DOHH2 (cell line): ENCODE results near the gene BCAR3.

Experiments used
- H3F3A ChIP-seq: fragments of 200-600 bp; sonication (generic), shearing (Covaris generic); 2 replicates; pipeline ENCODE4 v1.6.0; 2016; ENCODE audit warnings: antibody characterized with exemption, mild to moderate bottlenecking; ENCODE audit not compliant: control insufficient read depth, insufficient read depth
- H3K27ac ChIP-seq: fragments of 200-600 bp; sonication (generic); 2 replicates; pipeline ENCODE4 v1.5.1; 2014; ENCODE audit warnings: low read depth, mild to moderate bottlenecking, low read length, moderate library complexity
- H3K27me3 ChIP-seq: fragments of 200-600 bp; sonication (generic); 2 replicates; pipeline ENCODE4 v1.6.1; 2014; ENCODE audit warnings: mild to moderate bottlenecking, low read length, mixed read lengths; ENCODE audit not compliant: control insufficient read depth
- H3K36me3 ChIP-seq: fragments of 200-600 bp; sonication (generic); 2 replicates; pipeline ENCODE4 v1.6.1; 2014; ENCODE audit warnings: mild to moderate bottlenecking, low read length, moderate library complexity, mixed read lengths; ENCODE audit not compliant: control insufficient read depth
- H3K4me1 ChIP-seq: fragments of 200-600 bp; sonication (generic); 2 replicates; pipeline ENCODE4 v1.6.1; 2014; ENCODE audit warnings: mild to moderate bottlenecking, low read length, mixed read lengths; ENCODE audit not compliant: control insufficient read depth
- H3K4me2 ChIP-seq: fragments of 200-600 bp; sonication (generic); 2 replicates; pipeline ENCODE4 v1.6.0; 2014; ENCODE audit warnings: mild to moderate bottlenecking, low read length, moderate library complexity
- H3K4me3 ChIP-seq: fragments of 200-600 bp; sonication (generic); 2 replicates; pipeline ENCODE4 v1.5.1; 2014; ENCODE audit warnings: mild to moderate bottlenecking, low read length, mixed read lengths
- H3K79me2 ChIP-seq: fragments of 200-600 bp; sonication (generic); 2 replicates; pipeline ENCODE4 v1.6.1; 2014; ENCODE audit warnings: mild to moderate bottlenecking, low read length, mixed read lengths; ENCODE audit not compliant: control insufficient read depth
- H3K9me2 ChIP-seq: fragments of 200-600 bp; sonication (generic); replicated peaks from 2 replicates; pipeline ENCODE4 v1.6.1; 2014; ENCODE audit warnings: mild to moderate bottlenecking, low read length, mixed read lengths; ENCODE audit not compliant: control insufficient read depth
- H3K9me3 ChIP-seq: fragments of 200-600 bp; sonication (generic); 2 replicates; pipeline ENCODE4 v1.6.1; 2014; ENCODE audit warnings: antibody characterized with exemption, low read length, mixed read lengths; ENCODE audit not compliant: control insufficient read depth, insufficient read depth
- H4K20me1 ChIP-seq: fragments of 200-600 bp; sonication (generic); 2 replicates; pipeline ENCODE4 v1.6.0; 2014; ENCODE audit warnings: low read depth, mild to moderate bottlenecking, antibody characterized with exemption, low read length, moderate library complexity; ENCODE audit not compliant: control insufficient read depth, insufficient read depth
- CTCF ChIP-seq: fragments of 200-600 bp; sonication (generic); IDR thresholded peaks from one replicate; pipeline ENCODE4 v1.5.1; 2014; ENCODE audit warnings: antibody characterized with exemption, mild to moderate bottlenecking, low read depth, low read length; ENCODE audit not compliant: poor library complexity, severe bottlenecking
- EZH2phosphoT487 ChIP-seq: fragments of 200-600 bp; sonication (generic); IDR thresholded peaks from 2 replicates; pipeline ENCODE4 v1.6.1; 2017; ENCODE audit warnings: borderline replicate concordance, mild to moderate bottlenecking, antibody characterized with exemption, low read length, moderate library complexity, mixed read lengths

BCAR3 gene

GRCh38 chr1:93680420-93681100 lies 1.1 kb downstream of the BCAR3 start:
- peaks cover 82% of the 10 kb centered on the region for H3K4me1 ChIP-seq
- no peaks in the 10 kb centered on the region for H3K27me3 ChIP-seq
- TF ChIP-seq EZH2phosphoT487 = no peak
- peak; percentile 76 for TF ChIP-seq CTCF
- H3K9me3 ChIP-seq = no peaks in the 10 kb centered on the region
- no peaks in the 10 kb centered on the region for H3K9me2 ChIP-seq
- H3F3A ChIP-seq = peaks cover 23% of the 10 kb centered on the region
- H3K27ac ChIP-seq = peak overlapping the region; percentile 87
- H3K36me3 ChIP-seq = peaks cover 55% of the 10 kb centered on the region
- H4K20me1 ChIP-seq = peaks cover 37% of the 10 kb centered on the region
- H3K4me3 ChIP-seq = peak overlapping the region; percentile 92
- H3K79me2 ChIP-seq = peaks cover 86% of the 10 kb centered on the region
- H3K4me2 ChIP-seq = peak overlapping the region; percentile 75

GRCh38 chr1:93680076-93680419 lies 1.6 kb downstream of the BCAR3 start:
- peak overlapping the region; percentile 92 for H3K4me3 ChIP-seq

GRCh38 chr1:93679546-93679945 lies 2.1 kb downstream of the BCAR3 start:
- TF ChIP-seq EZH2phosphoT487 (no peak), CTCF (no peak)
- Histone ChIP-seq H3K27me3 (no peaks in the 10 kb centered on the region), H3K9me2 (no peaks in the 10 kb centered on the region), H3F3A (peaks cover 21% of the 10 kb centered on the region), H4K20me1 (peaks cover 44% of the 10 kb centered on the region), H3K36me3 (peaks cover 65% of the 10 kb centered on the region), H3K4me1 (peaks cover 72% of the 10 kb centered on the region), H3K4me3 (peak overlapping the region; percentile 92), H3K9me3 (no peaks in the 10 kb centered on the region), H3K79me2 (peaks cover 86% of the 10 kb centered on the region), H3K27ac (no peak overlapping the region), H3K4me2 (peak overlapping the region; percentile 75)

More at GRCh38 chr1:93680076-93680419, 1.6 kb downstream of the BCAR3 start:
- no peak for TF ChIP-seq CTCF
- no peaks in the 10 kb centered on the region for H3K27me3 ChIP-seq
- 0 out of 2 replicates have a peak overlapping the region, but pooled peaks have one; percentile 87 for H3K27ac ChIP-seq
- peaks cover 40% of the 10 kb centered on the region for H4K20me1 ChIP-seq
- H3F3A ChIP-seq = peaks cover 21% of the 10 kb centered on the region
- H3K4me2 ChIP-seq = peak overlapping the region; percentile 75
- peaks cover 60% of the 10 kb centered on the region for H3K36me3 ChIP-seq
- H3K9me3 ChIP-seq = no peaks in the 10 kb centered on the region
- peaks cover 86% of the 10 kb centered on the region for H3K79me2 ChIP-seq
- H3K9me2 ChIP-seq = no peaks in the 10 kb centered on the region
- H3K4me1 ChIP-seq = peaks cover 77% of the 10 kb centered on the region
